Left lung (tissue), 10 donors: ENCODE data around the gene HDAC4. TPM values are rescaled to one million over a fixed set of nuclear protein-coding genes. Genes with fewer than 3 reads are reported as not detected.

Source experiments
- ATAC-seq: fragments of 200-7000 bp; cut with Tn5 transposase; one replicate; pipeline ENCODE4 v1.9.1; 2020; ENCODE audit warnings: moderate library complexity
- DNase-seq, 4 donors: peaks; one replicate each; pipeline ENCODE4 v3.0.0-alpha.2; 2013 to 2020
- H3K27ac ChIP-seq, 2 donors: fragments of 200-600 bp; sonication (generic) in 1 of 2; one replicate each; pipeline versions ENCODE4 v1.5.0 to v1.8.0; 2020 to 2021
- H3K27me3 ChIP-seq, 2 donors: fragments of 200-600 bp; sonication (generic) in 1 of 2; one replicate each; pipeline versions ENCODE4 v1.5.0 to v1.8.0; 2020 to 2021
- H3K36me3 ChIP-seq, 2 donors: fragments of 200-600 bp; sonication (generic) in 1 of 2; one replicate each; pipeline versions ENCODE4 v1.5.0 to v1.8.0; 2020 to 2021
- H3K4me1 ChIP-seq, 2 donors: fragments of 200-600 bp; one replicate each; pipeline ENCODE4 v1.8.0; 2021
- H3K4me3 ChIP-seq, 2 donors: fragments of 200-600 bp; sonication (generic) in 1 of 2; one replicate each; pipeline versions ENCODE4 v1.5.0 to v1.8.0; 2020 to 2021; ENCODE audit warnings: mild to moderate bottlenecking in 1 of 2
- H3K9me3 ChIP-seq, 2 donors: fragments of 200-600 bp; sonication (generic) in 1 of 2; one replicate each; pipeline versions ENCODE4 v1.5.0 to v1.8.0; 2020 to 2021
- CTCF ChIP-seq, 2 donors: fragments of 200-600 bp; sonication (generic) in 1 of 2; IDR thresholded peaks; one replicate each; pipeline versions ENCODE4 v1.5.0 to v1.8.0; 2021; ENCODE audit warnings: antibody characterized with exemption in 2 of 2
- intact Hi-C, 2 donors: fragments of 100-400 bp; cut with DNase I; formaldehyde crosslinking; loops; one replicate each; pipeline versions ENCODE4 v1.11.2 to v1.14.2; 2022
- polyA plus RNA-seq, 6 donors: library from polyadenylated mRNA; unstranded; fragments of 120-200 nt; gene quantifications; one replicate each; pipeline ENCODE4 v1.2.1, GENCODE V29; 2013; ENCODE audit not compliant: insufficient read length in 6 of 6
- total RNA-seq, 2 donors: library from RNA; stranded (reverse); fragmentation: NEBNext Ultra II Directional; extraction: Animal tissue kit (Norgen Biotek cat#: 25700); gene quantifications; one replicate each; pipeline ENCODE4 v1.2.1, GENCODE V29; 2021
- donor health status: DM: no; HTN: yes; CAD: no.
- donor health status: DM: no; HTN: no; CAD: no.

The HDAC4 gene
- total and polyA plus RNA-seq, 8 donors: 9.9 to 36.8 (median 12.8) TPM

GRCh38 chr2:239006622-239007285, 394.1 kb downstream of the HDAC4 start:
- intact Hi-C loops: no loop called here
- Histone ChIP-seq H3K36me3 (no peaks in the 10 kb centered on the region), H3K4me1 (no peaks in the 10 kb centered on the region), H3K9me3 (peaks cover 0 to under 1% of the 10 kb centered on the region in 2 donors), H3K4me3 (no peak overlapping the region), H3K27ac (no peak overlapping the region), H3K27me3 (peaks cover 0 to 77% of the 10 kb centered on the region in 2 donors)
- ATAC-seq (no peak), DNase-seq (no peak)
- no peak for TF ChIP-seq CTCF (IDR thresholded peaks at IDR 0.05)

- Histone ChIP-seq H3K27me3 (peaks cover 0 to 66% of the 10 kb centered on the region in 2 donors), H3K4me1 (no peaks in the 10 kb centered on the region), H3K9me3 (peaks cover 0 to 1% of the 10 kb centered on the region in 2 donors), H3K27ac (no peak overlapping the region), H3K4me3 (no peak overlapping the region), H3K36me3 (no peaks in the 10 kb centered on the region)
- ATAC-seq (no peak), DNase-seq (no peak)
- TF ChIP-seq CTCF (IDR thresholded peaks at IDR 0.05): no peak
- intact Hi-C loops: no loop called here
These were observed 395.2 kb downstream of the HDAC4 start for GRCh38 chr2:239005586-239005985.

GRCh38 chr2:239004274-239005015, 396.4 kb downstream of the HDAC4 start:
- TF ChIP-seq CTCF (IDR thresholded peaks at IDR 0.05): no peak
- H3K9me3 ChIP-seq: peaks cover 0 to 1% of the 10 kb centered on the region in 2 donors
- no peak overlapping the region for H3K4me3 ChIP-seq
- H3K27me3 ChIP-seq: peaks cover 0 to 61% of the 10 kb centered on the region in 2 donors
- intact Hi-C loops: no loop called here
- no peaks in the 10 kb centered on the region for H3K4me1 ChIP-seq
- no peak for DNase-seq
- H3K36me3 ChIP-seq: no peaks in the 10 kb centered on the region
- no peak overlapping the region for H3K27ac ChIP-seq
- no peak for ATAC-seq

- no peak overlapping the region for H3K27ac ChIP-seq
- H3K4me3 ChIP-seq: no peak overlapping the region
- no peaks in the 10 kb centered on the region for H3K36me3 ChIP-seq
- H3K9me3 ChIP-seq: peaks cover 0 to 1% of the 10 kb centered on the region in 2 donors
- H3K4me1 ChIP-seq: no peaks in the 10 kb centered on the region
- TF ChIP-seq CTCF (IDR thresholded peaks at IDR 0.05): no peak
- intact Hi-C loops: no loop called here
- H3K27me3 ChIP-seq: peaks cover 0 to 54% of the 10 kb centered on the region in 2 donors
- ATAC-seq (no peak), DNase-seq (no peak)
These were observed 397.1 kb downstream of the HDAC4 start for GRCh38 chr2:239003624-239004273.
